K562 (cell line): ENCODE results near the gene FLRT1. TPM values are rescaled to one million over a fixed set of nuclear protein-coding genes. Genes with fewer than 3 reads are reported as not detected.

Experiments used
- ATAC-seq: fragments of 200-7000 bp; cut with Tn5 transposase; 3 replicates; pipeline ENCODE4 v1.9.1; 2020; ENCODE audit warnings: moderate library complexity
- BruUV-seq: library from RNA; stranded (reverse); fragments of 400-500 nt; replicated peaks from 2 replicates; lab custom pipeline; 2021; lab: Mats Ljungman, UMichigan
- CTCF ChIA-PET: fragments of 300-600 bp; formaldehyde crosslinking; extraction: SDS; loops from one replicate; lab custom pipeline; 2021; ENCODE audit warnings: low intra/inter-chr PET ratio; lab: Yijun Ruan, JAX
- POLR2A ChIA-PET: fragments of 300-600, 350-650 bp; sonication (Branson Sonifier 250); formaldehyde crosslinking; extraction: SDS; loops from one replicate; lab custom pipeline; 2021; ENCODE audit warnings: antibody characterized with exemption, inconsistent platforms; lab: Yijun Ruan, JAX
- DNase-seq, 4 experiments: peaks; one replicate each; pipeline versions ENCODE4 v3.0.0 to v3.0.0-alpha.2; 2011 to 2018; ENCODE audit warnings: low spot score in 3 of 4, mixed read lengths in 3 of 4; ENCODE audit errors: extremely low read depth in 1 of 4
- FAIRE-seq: peaks from 2 replicates; lab custom pipeline; 2011; peaks lifted over from hg19 to GRCh38; lab: Jason Lieb, UNC
- H2AFZ ChIP-seq: 2 replicates; pipeline ENCODE4 v1.6.0; 2011; ENCODE audit warnings: low read depth, low read length, control low read depth, inconsistent platforms
- H3K27ac ChIP-seq: fragments of 200-600 bp; 3 replicates; pipeline ENCODE4 v1.8.0; 2011; ENCODE audit warnings: low read depth, mild to moderate bottlenecking, control low read depth, inconsistent platforms, low read length, moderate library complexity, mixed read lengths; ENCODE audit errors: extremely low read depth
- H3K27me3 ChIP-seq, 2 experiments: fragments of 300-600 bp in 1 of 2; 2 replicates in 1 of 2; 3 replicates in 1 of 2; pipeline versions ENCODE4 v1.6.0 to v1.8.0; 2011; ENCODE audit warnings: inconsistent platforms in 2 of 2, low read length in 2 of 2, mild to moderate bottlenecking in 1 of 2, mixed read lengths in 1 of 2, moderate library complexity in 1 of 2; ENCODE audit not compliant: control insufficient read depth in 2 of 2, insufficient read depth in 2 of 2
- H3K36me3 ChIP-seq: fragments of 300-600 bp; 3 replicates; pipeline ENCODE4 v1.8.0; 2011; ENCODE audit warnings: mild to moderate bottlenecking, low read length, inconsistent platforms; ENCODE audit not compliant: control insufficient read depth, insufficient read depth
- H3K4me1 ChIP-seq, 2 experiments: fragments of 200-600 bp in 1 of 2; replicated peaks in 1 of 2; 2 replicates in 1 of 2; 3 replicates in 1 of 2; pipeline versions ENCODE4 v1.5.1 to v1.8.0; 2011; ENCODE audit warnings: inconsistent platforms in 2 of 2, low read length in 2 of 2, mild to moderate bottlenecking in 1 of 2, mixed read lengths in 1 of 2, moderate library complexity in 1 of 2; ENCODE audit not compliant: control insufficient read depth in 2 of 2, insufficient read depth in 2 of 2
- H3K4me2 ChIP-seq: 2 replicates; pipeline ENCODE4 v1.6.1; 2011; ENCODE audit warnings: low read length, control low read depth, inconsistent platforms, mixed read lengths; ENCODE audit not compliant: insufficient read depth
- H3K4me3 ChIP-seq: fragments of 200-600 bp; sonication (generic), shearing (Covaris generic); 2 replicates; pipeline ENCODE4 v1.5.1; 2016; ENCODE audit warnings: control low read depth, inconsistent platforms
- H3K79me2 ChIP-seq: fragments of 200-600 bp; 3 replicates; pipeline ENCODE4 v1.8.0; 2011; ENCODE audit warnings: low read length, inconsistent platforms; ENCODE audit not compliant: control insufficient read depth, insufficient read depth
- H3K9ac ChIP-seq, 2 experiments: 2 replicates each; pipeline versions ENCODE4 v1.6.0 to v1.6.1; 2011; ENCODE audit warnings: low read depth in 2 of 2, low read length in 2 of 2, control low read depth in 1 of 2, inconsistent platforms in 1 of 2, mild to moderate bottlenecking in 1 of 2, mixed read lengths in 1 of 2; ENCODE audit not compliant: insufficient read depth in 1 of 2
- H3K9me1 ChIP-seq: one replicate; pipeline ENCODE4 v1.6.0; 2011; ENCODE audit warnings: inconsistent platforms, mild to moderate bottlenecking, low read length, moderate library complexity; ENCODE audit not compliant: control insufficient read depth, insufficient read depth
- H3K9me3 ChIP-seq: replicated peaks from 2 replicates; pipeline ENCODE4 v1.5.1; 2011; ENCODE audit warnings: low read depth, low read length, inconsistent platforms; ENCODE audit not compliant: control insufficient read depth, insufficient read depth
- H4K20me1 ChIP-seq: replicated peaks from 2 replicates; pipeline ENCODE4 v1.6.1; 2011; ENCODE audit warnings: low read length, inconsistent platforms, mixed read lengths; ENCODE audit not compliant: control insufficient read depth, insufficient read depth
- KLF10 ChIP-seq: fragments of 250-450 bp; sonication (Bioruptor Pico); IDR thresholded peaks from 2 replicates; pipeline ENCODE4 v1.6.1; 2021; ENCODE audit warnings: matching md5 sums
- SIN3B ChIP-seq: fragments of 450-650 bp; IDR thresholded peaks from 2 replicates; pipeline ENCODE4 v1.6.1; 2017; ENCODE audit warnings: low read depth, mild to moderate bottlenecking, moderate library complexity
- SRSF1 ChIP-seq: fragments of 200-400 bp; formaldehyde crosslinking; IDR thresholded peaks from 2 replicates; pipeline ENCODE4 v1.6.1; 2017; ENCODE audit warnings: mild to moderate bottlenecking, low read depth, low read length, moderate library complexity
- ZNF589 ChIP-seq: fragments of 200-800 bp; sonication (Bioruptor generic); IDR thresholded peaks from 2 replicates; pipeline ENCODE4 v1.6.1; 2016; ENCODE audit warnings: low read depth, missing genetic modification characterization, missing compliant biosample characterization
- whole genome bisulfite sequencing: fragments of 100-300 bp; shearing (Covaris generic); methylation state at CpG from one replicate; pipeline ENCODE4 v1.1.6; 2016; ENCODE audit warnings: low coverage, mixed read lengths; ENCODE audit not compliant: insufficient coverage; ENCODE audit errors: missing lambda C conversion rate; 5-methylcytosine and 5-hydroxymethylcytosine counted together
- in situ Hi-C: fragments of 300-500 bp; cut with MboI; formaldehyde crosslinking; loops from 4 replicates; pipeline ENCODE4 v1.15.0; 2018; ENCODE audit warnings: inconsistent platforms, mixed read lengths
- intact Hi-C: fragments of 100-400 bp; cut with micrococcal nuclease; formaldehyde crosslinking; loops from 2 replicates; pipeline ENCODE4 v1.14.2; 2022
- polyA plus RNA-seq, 8 experiments: library from polyadenylated mRNA; depleted of rRNA in 4 of 8; stranded (reverse) in 5 of 8; unstranded in 3 of 8; fragments of >200 nt; fragmentation: Nextera tagmentation in 2 of 8; fragmentation: Illumina TruSeq in 1 of 8; extraction: Ambion mirVana in 2 of 8; extraction: Trizol in 1 of 8; gene quantifications; 2 replicates each; pipeline versions ENCODE4 v1.2.1 to v1.2.3, GENCODE V29; 2011 to 2014; ENCODE audit warnings: inconsistent platforms in 1 of 8, missing spikeins in 1 of 8
- total RNA-seq, 7 experiments: library from RNA; depleted of rRNA in 6 of 7; stranded (reverse); fragments of >200 nt in 6 of 7; fragmentation: Illumina TruSeq in 2 of 7; extraction: Trizol in 2 of 7; gene quantifications; 2 replicates each; pipeline versions ENCODE4 v1.2.1 to v1.2.3, GENCODE V29; 2011 to 2021; ENCODE audit warnings: low replicate concordance in 1 of 7
- TF ChIP-seq, protein P1 (sequence below): sonication (generic); formaldehyde crosslinking; IDR thresholded peaks from 2 replicates; pipeline ENCODE4 v1.8.0; 2022; ENCODE audit warnings: missing genetic modification reagents, mild to moderate bottlenecking, borderline replicate concordance
- TF ChIP-seq, protein P2 (sequence below): fragments of 250-450 bp; sonication (Bioruptor Pico); IDR thresholded peaks from 2 replicates; pipeline ENCODE4 v1.5.0; 2022; ENCODE audit warnings: mild to moderate bottlenecking

Gene FLRT1
- total and polyA plus RNA-seq, 9 of the 15 experiments (the other 6 are each of a cell fraction or from before 2014, with no cell fraction given) = not detected

DNA sequence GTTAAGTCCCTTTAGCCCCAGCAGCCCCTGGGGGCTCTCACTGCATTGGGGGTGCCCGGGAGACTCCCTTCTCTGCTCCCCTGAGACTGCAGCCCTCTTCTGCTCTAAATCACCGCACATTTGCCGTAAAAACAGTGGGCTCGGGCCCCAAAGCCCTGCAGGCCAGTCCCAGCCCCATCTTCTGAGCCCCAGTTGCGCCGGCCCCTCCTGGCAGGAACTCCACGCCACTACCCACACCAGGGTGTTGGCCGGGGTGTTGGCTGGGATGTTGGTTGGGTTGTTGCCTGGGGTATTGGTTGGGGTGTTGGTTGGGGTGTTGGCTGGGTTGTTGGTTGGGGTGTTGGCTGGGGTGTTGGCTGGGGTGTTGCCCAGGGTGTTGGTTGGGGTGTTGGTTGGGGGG is 26.0 kb upstream of the FLRT1 start:
- Histone ChIP-seq H2AFZ (no peak overlapping the region), H3K4me3 (no peak overlapping the region), H3K9ac (no peak overlapping the region), H3K9me1 (peaks cover 16% of the 10 kb centered on the region), H4K20me1 (peaks cover 46% of the 10 kb centered on the region), H3K9me3 (no peaks in the 10 kb centered on the region; the same call in 1 of the 2 replicates), H3K27me3 (no peaks in the 10 kb centered on the region), H3K36me3 (no peaks in the 10 kb centered on the region; the same call in 2 of the 3 replicates), H3K27ac (no peak overlapping the region), H3K79me2 (no peaks in the 10 kb centered on the region), H3K4me1 (peaks cover 16 to 53% of the 10 kb centered on the region in 2 experiments), H3K4me2 (no peak overlapping the region)
- CTCF ChIA-PET = no interaction called here
- BruUV-seq = no TSS peak
- intact Hi-C loops (loop anchor here (10.0 kb wide), 2 partner anchors 85 to 135 kb away; no protein-coding TSS in a partner anchor), in situ Hi-C loops (no loop called here)
- ATAC-seq = no peak
- POLR2A ChIA-PET = interaction anchor here (0.6 kb wide), 1 partner anchor 172 kb away, joined by 3 read pairs; no protein-coding TSS in a partner anchor
- 95% methylated on average over 5 of the region's 8 CpGs for WGBS
- no peak for FAIRE-seq
- no peak for DNase-seq
- no peak for TF ChIP-seq KLF10
- TF ChIP-seq, protein P1, sequence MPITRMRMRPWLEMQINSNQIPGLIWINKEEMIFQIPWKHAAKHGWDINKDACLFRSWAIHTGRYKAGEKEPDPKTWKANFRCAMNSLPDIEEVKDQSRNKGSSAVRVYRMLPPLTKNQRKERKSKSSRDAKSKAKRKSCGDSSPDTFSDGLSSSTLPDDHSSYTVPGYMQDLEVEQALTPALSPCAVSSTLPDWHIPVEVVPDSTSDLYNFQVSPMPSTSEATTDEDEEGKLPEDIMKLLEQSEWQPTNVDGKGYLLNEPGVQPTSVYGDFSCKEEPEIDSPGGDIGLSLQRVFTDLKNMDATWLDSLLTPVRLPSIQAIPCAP (CRISPR knock-in tag) = no peak
- no peak for TF ChIP-seq SIN3B
- no peak for TF ChIP-seq ZNF589
- TF ChIP-seq SRSF1 = no peak
- TF ChIP-seq, protein P2, sequence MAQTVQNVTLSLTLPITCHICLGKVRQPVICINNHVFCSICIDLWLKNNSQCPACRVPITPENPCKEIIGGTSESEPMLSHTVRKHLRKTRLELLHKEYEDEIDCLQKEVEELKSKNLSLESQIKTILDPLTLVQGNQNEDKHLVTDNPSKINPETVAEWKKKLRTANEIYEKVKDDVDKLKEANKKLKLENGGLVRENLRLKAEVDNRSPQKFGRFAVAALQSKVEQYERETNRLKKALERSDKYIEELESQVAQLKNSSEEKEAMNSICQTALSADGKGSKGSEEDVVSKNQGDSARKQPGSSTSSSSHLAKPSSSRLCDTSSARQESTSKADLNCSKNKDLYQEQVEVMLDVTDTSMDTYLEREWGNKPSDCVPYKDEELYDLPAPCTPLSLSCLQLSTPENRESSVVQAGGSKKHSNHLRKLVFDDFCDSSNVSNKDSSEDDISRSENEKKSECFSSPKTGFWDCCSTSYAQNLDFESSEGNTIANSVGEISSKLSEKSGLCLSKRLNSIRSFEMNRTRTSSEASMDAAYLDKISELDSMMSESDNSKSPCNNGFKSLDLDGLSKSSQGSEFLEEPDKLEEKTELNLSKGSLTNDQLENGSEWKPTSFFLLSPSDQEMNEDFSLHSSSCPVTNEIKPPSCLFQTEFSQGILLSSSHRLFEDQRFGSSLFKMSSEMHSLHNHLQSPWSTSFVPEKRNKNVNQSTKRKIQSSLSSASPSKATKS (CRISPR knock-in tag) = no peak
